Measurements from ENCODE around the gene RNF167.

- TF ChIP-seq POLR2A (IDR thresholded peaks at IDR 0.05; ENCODE audit: low read depth, low read length) (no peak; the same call in 1 of the 2 replicates), POLR2AphosphoS5 (IDR thresholded peaks at IDR 0.05; ENCODE audit: low read depth, low read length) (peak; percentile 55; the same call in 1 of the 2 replicates), TAF1 (IDR thresholded peaks at IDR 0.05; ENCODE audit: borderline replicate concordance, low read depth, low read length) (no peak)
Measured at GRCh38 chr17:4934173-4934979, 5.7 kb upstream of the RNF167 start.

All from GM12892 (cell line).